ENCODE results near the gene CYB5RL.
"Not testable (repeated sequence)": the region's sequence is repeated elsewhere in the genome, so short reads cannot be mapped to it uniquely, and the experiment has no call there.

CYB5RL gene

DNA sequence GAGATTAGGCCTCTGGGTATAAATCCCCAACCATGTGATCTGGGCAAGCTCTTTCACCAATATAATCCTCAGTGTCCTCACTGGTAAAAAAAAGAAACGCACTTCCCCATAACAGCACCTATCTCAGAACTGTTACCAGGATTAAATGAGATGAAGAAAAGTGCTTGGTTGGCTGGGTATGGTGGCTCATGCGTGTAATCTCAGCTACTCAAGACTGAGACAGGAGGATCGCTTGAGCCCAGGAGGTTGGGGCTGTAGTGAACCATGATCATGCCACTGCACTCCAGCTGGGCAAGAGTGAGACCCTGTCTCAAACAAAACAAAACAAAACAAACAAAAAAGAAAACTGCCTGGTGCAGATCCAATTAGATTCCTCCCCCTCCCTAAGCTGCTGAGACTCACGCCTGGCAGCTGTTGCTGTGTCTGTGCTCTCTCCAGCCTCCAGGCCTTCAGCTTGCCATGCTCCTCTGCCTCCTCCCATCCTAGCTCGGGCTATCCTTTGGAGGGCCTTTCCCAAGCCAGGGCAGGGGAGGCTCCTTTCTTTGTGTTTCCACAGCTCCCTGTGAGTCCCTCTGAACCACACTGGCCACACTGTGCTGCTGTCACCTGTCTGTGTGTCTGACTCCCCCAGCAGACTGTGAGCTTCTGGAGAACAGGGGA is 19.0 kb downstream of the CYB5RL start:
- DNase-seq = no peak

GRCh38 chr1:54178296-54179070 is 21.3 kb downstream of the CYB5RL start:
- DNase-seq = no peak

GRCh38 chr1:54177726-54178125 is 22.1 kb downstream of the CYB5RL start:
- no peak for DNase-seq

DNA sequence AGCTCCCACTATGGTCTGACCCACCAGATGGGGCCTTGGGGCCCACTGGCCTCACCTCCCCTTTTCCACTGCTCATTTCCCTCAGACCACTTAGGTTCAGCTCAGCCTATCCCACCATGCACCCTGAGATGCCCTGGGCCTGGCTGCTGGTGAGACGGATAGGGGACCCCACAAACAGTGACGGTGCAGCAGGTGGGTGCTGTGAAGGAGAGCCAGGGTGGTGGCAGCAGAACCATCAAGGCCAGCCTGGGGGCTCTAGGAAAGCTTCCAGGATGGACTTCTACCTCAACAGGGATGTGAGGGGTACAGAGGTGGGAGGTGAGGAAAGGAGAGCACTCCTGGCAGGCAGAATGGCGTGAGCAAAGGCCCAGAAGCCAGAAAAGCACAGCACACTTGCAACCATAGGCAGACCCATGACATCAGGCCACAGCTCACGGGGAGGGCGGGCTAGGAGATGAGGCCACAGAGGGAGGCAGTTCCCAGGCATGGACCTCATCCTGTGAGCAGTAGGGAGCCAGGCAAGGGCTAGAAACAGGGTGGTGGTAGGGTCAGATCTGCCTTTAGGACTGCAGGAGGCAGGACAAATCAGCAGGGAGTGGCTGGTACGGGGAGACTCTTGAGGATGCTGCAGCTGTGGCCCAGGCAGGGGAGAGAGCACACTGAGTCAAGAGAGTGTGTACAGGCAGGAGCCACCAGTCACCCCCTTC is 23.1 kb downstream of the CYB5RL start:
- DNase-seq = no peak

GRCh38 chr1:54174106-54174505 is 25.7 kb downstream of the CYB5RL start:
- no peak for DNase-seq

- DNase-seq = no peak
Measured at GRCh38 chr1:54173681-54174080, 26.1 kb downstream of the CYB5RL start.

- no peak for DNase-seq
Measured at GRCh38 chr1:54172614-54173599, 26.9 kb downstream of the CYB5RL start.

GRCh38 chr1:54171606-54172005 is 28.2 kb downstream of the CYB5RL start:
- DNase-seq = no peak

DNA sequence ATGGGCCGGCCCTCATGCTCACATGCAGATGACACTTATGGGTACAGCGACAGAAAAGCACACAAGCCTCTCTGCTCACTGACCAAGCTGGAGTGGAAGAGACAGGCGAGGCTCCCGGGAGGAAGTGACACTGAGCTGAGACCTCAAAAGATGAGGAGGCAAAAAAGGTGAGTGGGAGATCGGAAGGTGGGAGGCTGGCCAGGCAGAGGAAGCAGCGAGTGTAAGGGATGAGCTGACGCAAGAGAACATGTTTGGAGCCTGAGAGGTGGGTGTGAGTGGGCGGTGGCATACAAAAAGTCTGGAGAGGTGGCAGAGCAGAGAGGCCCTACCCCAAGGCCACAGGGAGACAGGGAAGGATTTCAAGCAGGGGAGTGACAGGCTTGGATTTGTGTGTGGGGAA is 28.8 kb downstream of the CYB5RL start:
- no peak for DNase-seq

- DNase-seq = no peak
Measured at GRCh38 chr1:54169068-54169467, 30.8 kb downstream of the CYB5RL start.

GRCh38 chr1:54168206-54168965 is 31.4 kb downstream of the CYB5RL start:
- no peak for DNase-seq

GRCh38 chr1:54167422-54168139 is 32.2 kb downstream of the CYB5RL start:
- DNase-seq = no peak

- DNase-seq = not testable (repeated sequence)
Measured at GRCh38 chr1:54166357-54166756, 33.5 kb downstream of the CYB5RL start.

- DNase-seq = no peak
Measured at GRCh38 chr1:54165146-54165545, 34.7 kb downstream of the CYB5RL start.

DNA sequence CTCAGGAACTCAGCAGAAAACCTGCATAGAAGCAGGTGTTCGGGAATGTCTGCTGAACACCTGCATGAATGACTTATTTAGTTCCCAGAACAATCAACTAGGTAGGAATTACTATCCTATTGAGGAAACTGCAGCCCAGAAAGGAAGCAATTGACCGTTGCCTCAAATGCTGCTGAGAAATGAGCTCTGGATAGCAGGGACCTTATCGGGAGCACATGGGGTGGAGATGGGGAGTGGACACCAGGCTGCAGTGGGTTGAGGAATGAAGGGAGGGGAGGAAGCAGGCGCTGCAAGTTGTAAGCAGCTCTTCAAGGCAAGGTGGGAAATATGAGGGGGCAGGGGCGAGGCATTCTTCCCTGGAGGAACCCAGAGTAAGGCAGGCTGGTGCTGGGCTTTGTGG is 36.3 kb downstream of the CYB5RL start:
- DNase-seq = no peak

DNA sequence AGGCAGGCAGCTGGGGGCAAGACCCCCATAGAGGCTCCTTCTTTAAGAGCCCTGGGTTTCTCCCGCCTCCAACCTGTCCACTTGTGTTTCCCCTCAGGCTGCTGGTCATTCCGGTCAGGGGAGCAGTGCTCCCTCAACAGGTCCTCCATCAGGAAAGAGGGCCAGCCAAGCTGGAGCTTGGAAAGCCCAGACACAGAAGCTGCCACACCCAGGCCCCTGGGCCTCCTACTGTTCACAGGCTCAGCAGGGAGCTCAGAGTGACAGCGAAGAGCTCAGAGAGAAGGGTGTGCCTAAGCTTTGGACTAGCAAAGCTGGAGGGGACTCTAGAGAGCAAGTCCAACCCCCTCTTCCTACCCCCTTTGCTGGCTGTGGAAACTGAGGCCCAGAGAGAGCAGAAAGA is 36.8 kb downstream of the CYB5RL start:
- DNase-seq = no peak

DNA sequence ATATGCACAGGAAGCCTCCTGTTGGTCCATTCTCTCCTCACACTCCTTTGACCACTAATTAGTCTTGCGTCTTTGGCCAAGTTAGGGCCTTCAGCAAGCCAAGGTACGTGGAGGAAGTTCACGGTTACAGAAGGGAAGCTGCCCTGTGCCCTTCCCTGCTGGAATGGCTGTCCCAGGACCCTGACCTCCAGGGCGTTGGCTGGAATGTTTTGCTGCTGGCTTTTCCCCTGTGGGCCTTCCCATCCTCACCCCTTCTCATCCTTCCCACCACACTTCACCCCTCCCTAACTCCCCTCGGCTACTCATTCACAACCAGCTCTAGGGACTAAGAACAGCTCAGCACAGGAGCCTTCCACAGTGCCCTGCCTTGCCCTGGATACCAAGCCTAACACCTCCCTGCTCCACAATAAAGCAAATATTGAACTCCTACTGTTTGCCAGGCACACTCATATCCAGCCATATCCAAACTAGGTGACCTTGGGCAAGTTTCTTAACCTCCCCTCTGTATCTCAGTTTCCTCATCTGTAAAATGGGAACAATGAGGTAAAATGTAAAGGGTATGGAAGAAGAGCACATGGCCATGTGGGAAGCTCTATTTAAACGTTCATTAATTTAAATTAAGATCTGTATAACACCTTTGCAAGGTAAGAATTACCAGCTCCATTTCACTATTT is 38.2 kb downstream of the CYB5RL start:
- no peak for DNase-seq

- DNase-seq = no peak
Measured at GRCh38 chr1:54160351-54160750, 39.5 kb downstream of the CYB5RL start.

GRCh38 chr1:54159733-54160316 is 40.0 kb downstream of the CYB5RL start:
- no peak for DNase-seq

- DNase-seq = no peak
Measured at GRCh38 chr1:54158071-54158470, 41.8 kb downstream of the CYB5RL start.

All from stimulated activated CD4-positive, alpha-beta T cell treated with anti-CD3 and anti-CD28 coated beads, Interleukin-4, amount 100 ng/mL, for 24 hours (primary cell).